ENCODE measurements around the gene MACC1. TPM values are rescaled to one million over a fixed set of nuclear protein-coding genes. Genes with fewer than 3 reads are reported as not detected.

MACC1 gene
- total and polyA plus RNA-seq, 12 donors = 0.35 to 9.8 (median 1.5) TPM

GRCh38 chr7:20102982-20103381 is 114.2 kb downstream of the MACC1 start:
- Histone ChIP-seq H3K27me3 (no peaks in the 10 kb centered on the region), H3K36me3 (replicated peaks in 1 of 2) (no peaks in the 10 kb centered on the region), H3K27ac (no peak overlapping the region), H3K4me3 (no peak overlapping the region), H3K9me3 (replicated peaks in 1 of 3) (no peaks in the 10 kb centered on the region), H3K4me1 (replicated peaks in 1 of 2) (no peaks in the 10 kb centered on the region)
- DNase-seq = no peak
- 3 to 89% (median 40%) methylated on average over 1 of the region's 1 CpG for WGBS, 4 donors
- intact Hi-C loops (cut with DNase I) = no loop called here
- no peak for TF ChIP-seq CTCF (IDR thresholded peaks at IDR 0.05)
- no peak for TF ChIP-seq POLR2A (IDR thresholded peaks at IDR 0.05)

- no peak overlapping the region for H3K27ac ChIP-seq
- peaks cover 0 to 6% (median 0%) of the 10 kb centered on the region in 3 donors for H3K9me3 ChIP-seq (replicated peaks in 1 of 3)
- no peak for DNase-seq
- H3K27me3 ChIP-seq = no peaks in the 10 kb centered on the region
- no peaks in the 10 kb centered on the region for H3K4me1 ChIP-seq (replicated peaks in 1 of 2)
- WGBS, 4 donors = 60 to 97% (median 86%) methylated on average over 1 of the region's 1 CpG
- intact Hi-C loops (cut with DNase I) = no loop called here
- no peaks in the 10 kb centered on the region for H3K36me3 ChIP-seq (replicated peaks in 1 of 2)
- H3K4me3 ChIP-seq = no peak overlapping the region
- no peak for TF ChIP-seq POLR2A (IDR thresholded peaks at IDR 0.05)
- no peak for TF ChIP-seq CTCF (IDR thresholded peaks at IDR 0.05)
These were observed 121.3 kb downstream of the MACC1 start for GRCh38 chr7:20095862-20096261.

- no peak overlapping the region for H3K27ac ChIP-seq
- no peak for TF ChIP-seq POLR2A (IDR thresholded peaks at IDR 0.05)
- no peak for TF ChIP-seq CTCF (IDR thresholded peaks at IDR 0.05)
- no peaks in the 10 kb centered on the region for H3K36me3 ChIP-seq (replicated peaks in 1 of 2)
- no peaks in the 10 kb centered on the region for H3K4me1 ChIP-seq (replicated peaks in 1 of 2)
- H3K27me3 ChIP-seq = no peaks in the 10 kb centered on the region
- intact Hi-C loops (cut with DNase I) = no loop called here
- WGBS, 4 donors = 82 to 84% (median 83%) methylated on average over 4 of the region's 4 CpGs
- H3K4me3 ChIP-seq = no peak overlapping the region
- DNase-seq = no peak
- peaks cover 0 to 6% (median 0%) of the 10 kb centered on the region in 3 donors for H3K9me3 ChIP-seq (replicated peaks in 1 of 3)
These were observed 121.7 kb downstream of the MACC1 start for GRCh38 chr7:20095436-20095835.

- no peaks in the 10 kb centered on the region for H3K27me3 ChIP-seq
- no peak for TF ChIP-seq POLR2A (IDR thresholded peaks at IDR 0.05)
- no peak for TF ChIP-seq CTCF (IDR thresholded peaks at IDR 0.05)
- H3K27ac ChIP-seq = no peak overlapping the region
- intact Hi-C loops (cut with DNase I) = no loop called here
- no peak for DNase-seq
- WGBS, 4 donors = 62 to 78% (median 71%) methylated on average over 6 of the region's 6 CpGs
- H3K9me3 ChIP-seq (replicated peaks in 1 of 3) = no peaks in the 10 kb centered on the region
- H3K36me3 ChIP-seq (replicated peaks in 1 of 2) = no peaks in the 10 kb centered on the region
- peaks cover 0 to 6% of the 10 kb centered on the region in 2 donors for H3K4me1 ChIP-seq (replicated peaks in 1 of 2)
- no peak overlapping the region for H3K4me3 ChIP-seq
These were observed 127.8 kb downstream of the MACC1 start for GRCh38 chr7:20089431-20089830.
